IMR-90 (cell line): Measurements from ENCODE around the gene RXRG. TPM values are rescaled to one million over a fixed set of nuclear protein-coding genes. Genes with fewer than 3 reads are reported as not detected.

Experiments
- ATAC-seq: fragments of 200-7000 bp; cut with Tn5 transposase; 2 replicates; pipeline ENCODE4 v1.9.1; 2020; ENCODE audit warnings: low read depth, mild to moderate bottlenecking, moderate library complexity
- BruUV-seq: library from RNA; stranded (reverse); fragments of 400-500 nt; replicated peaks from 2 replicates; lab custom pipeline; 2021; lab: Mats Ljungman, UMichigan
- CTCF ChIA-PET: fragments of 300-600 bp; formaldehyde crosslinking; extraction: SDS; loops from one replicate; lab custom pipeline; 2021; ENCODE audit warnings: antibody characterized with exemption; lab: Yijun Ruan, JAX
- POLR2A ChIA-PET: fragments of 300-600 bp; sonication (Branson Sonifier 250); formaldehyde crosslinking; loops from one replicate; lab custom pipeline; 2022; ENCODE audit warnings: antibody characterized with exemption; ENCODE audit not compliant: unreplicated experiment; lab: Charles Lee
- DNase-seq: peaks from one replicate; pipeline ENCODE4 v3.0.0; 2013
- H2AFZ ChIP-seq: replicated peaks from 2 replicates; pipeline ENCODE3; 2013; ENCODE audit warnings: low read length, mild to moderate bottlenecking; ENCODE audit not compliant: poor library complexity
- H2AK5ac ChIP-seq: 2 replicates; pipeline ENCODE4 v1.6.1; 2013; ENCODE audit warnings: low read depth, low read length, inconsistent platforms
- H2AK9ac ChIP-seq: replicated peaks from 2 replicates; pipeline ENCODE3; 2013; ENCODE audit warnings: mild to moderate bottlenecking, low read depth, low read length, moderate library complexity; ENCODE audit not compliant: poor library complexity
- H2BK120ac ChIP-seq: 2 replicates; pipeline ENCODE4 v1.6.1; 2013; ENCODE audit warnings: low read depth, low read length, inconsistent platforms
- H2BK15ac ChIP-seq: 3 replicates; pipeline ENCODE4 v1.6.1; 2013; ENCODE audit warnings: low read depth, low read length, inconsistent platforms
- H2BK20ac ChIP-seq: 2 replicates; pipeline ENCODE4 v1.6.1; 2013; ENCODE audit warnings: low read depth, mild to moderate bottlenecking, inconsistent platforms, low read length, moderate library complexity
- H2BK5ac ChIP-seq: 2 replicates; pipeline ENCODE4 v1.6.1; 2013; ENCODE audit warnings: mild to moderate bottlenecking, low read depth, low read length, inconsistent platforms; ENCODE audit not compliant: poor library complexity, severe bottlenecking
- H3K14ac ChIP-seq: replicated peaks from 2 replicates; pipeline ENCODE4 v1.6.1; 2013; ENCODE audit warnings: low read depth, low read length, inconsistent platforms
- H3K18ac ChIP-seq: 2 replicates; pipeline ENCODE4 v1.6.1; 2013; ENCODE audit warnings: low read depth, low read length, control low read depth
- H3K23ac ChIP-seq: 2 replicates; pipeline ENCODE4 v1.6.1; 2013; ENCODE audit warnings: low read depth, low read length, inconsistent platforms
- H3K27ac ChIP-seq: 2 replicates; pipeline ENCODE4 v1.5.1; 2013; ENCODE audit warnings: mild to moderate bottlenecking, control low read depth, low read length; ENCODE audit not compliant: insufficient read depth
- H3K27me3 ChIP-seq: 2 replicates; pipeline ENCODE4 v1.6.1; 2013; ENCODE audit warnings: low read length; ENCODE audit not compliant: control insufficient read depth, insufficient read depth
- H3K36me3 ChIP-seq: 2 replicates; pipeline ENCODE4 v1.6.1; 2013; ENCODE audit warnings: low read length, mixed read lengths; ENCODE audit not compliant: control insufficient read depth, insufficient read depth
- H3K4ac ChIP-seq: 2 replicates; pipeline ENCODE4 v1.6.1; 2013; ENCODE audit warnings: low read depth, low read length, inconsistent platforms
- H3K4me1 ChIP-seq: 2 replicates; pipeline ENCODE4 v1.6.1; 2013; ENCODE audit warnings: low read length, mixed read lengths; ENCODE audit not compliant: control insufficient read depth, insufficient read depth
- H3K4me2 ChIP-seq: 2 replicates; pipeline ENCODE4 v1.6.1; 2013; ENCODE audit warnings: low read depth, mild to moderate bottlenecking, control low read depth, low read length, moderate library complexity
- H3K4me3 ChIP-seq: 2 replicates; pipeline ENCODE4 v1.5.1; 2013; ENCODE audit warnings: low read depth, mild to moderate bottlenecking, control low read depth, low read length, moderate library complexity; ENCODE audit not compliant: insufficient read depth
- H3K56ac ChIP-seq: 2 replicates; pipeline ENCODE4 v1.6.1; 2013; ENCODE audit warnings: low read length, inconsistent platforms; ENCODE audit not compliant: insufficient read depth; ENCODE audit errors: extremely low read depth
- H3K79me1 ChIP-seq, 2 experiments: 2 replicates each; pipeline ENCODE4 v1.6.1; 2013; ENCODE audit warnings: low read length in 2 of 2, inconsistent platforms in 1 of 2, low read depth in 1 of 2
- H3K9ac ChIP-seq: 2 replicates; pipeline ENCODE4 v1.6.1; 2013; ENCODE audit warnings: low read depth, low read length, control low read depth
- H3K9me1 ChIP-seq: 2 replicates; pipeline ENCODE4 v1.6.1; 2013; ENCODE audit warnings: low read length, inconsistent platforms; ENCODE audit not compliant: insufficient read depth
- H3K9me3 ChIP-seq: 2 replicates; pipeline ENCODE4 v1.6.1; 2013; ENCODE audit warnings: low read length; ENCODE audit not compliant: control insufficient read depth, insufficient read depth
- H4K20me1 ChIP-seq: 2 replicates; pipeline ENCODE4 v1.6.1; 2013; ENCODE audit warnings: low read length, inconsistent platforms; ENCODE audit not compliant: insufficient read depth
- H4K5ac ChIP-seq: 2 replicates; pipeline ENCODE4 v1.6.1; 2013; ENCODE audit warnings: mild to moderate bottlenecking, low read depth, low read length, control low read depth
- H4K8ac ChIP-seq, 2 experiments: 2 replicates each; pipeline ENCODE4 v1.6.1; 2013; ENCODE audit warnings: low read depth in 2 of 2, low read length in 2 of 2, control low read depth in 1 of 2, inconsistent platforms in 1 of 2
- H4K91ac ChIP-seq: 2 replicates; pipeline ENCODE4 v1.6.1; 2013; ENCODE audit warnings: low read depth, low read length, inconsistent platforms; ENCODE audit not compliant: insufficient read depth
- CEBPB ChIP-seq: IDR thresholded peaks from 2 replicates; pipeline ENCODE4 v1.6.1; 2012; ENCODE audit warnings: low read depth, low read length, improper control_type of control experiment
- CTCF ChIP-seq: conservative IDR thresholded peaks from 2 replicates; pipeline ENCODE4 v1.5.1; 2012; ENCODE audit warnings: mild to moderate bottlenecking, low read depth, low read length, improper control_type of control experiment
- WGBS, 2 experiments: methylation state at CpG; one replicate each; pipeline versions ENCODE4 v1.1.5 to v1.1.7; 2013; ENCODE audit warnings: missing lambda C conversion rate in 2 of 2; ENCODE audit not compliant: insufficient read length in 1 of 2; ENCODE audit errors: extremely low coverage in 2 of 2; 5-methylcytosine and 5-hydroxymethylcytosine counted together
- dilution Hi-C: fragments of 300-500 bp; cut with HindIII; formaldehyde crosslinking; loops from one replicate; pipeline ENCODE4 v1.14.3; 2018; ENCODE audit warnings: low sequenced_read_pairs; ENCODE audit not compliant: unreplicated experiment
- in situ Hi-C: fragments of 300-500 bp; cut with MboI; formaldehyde crosslinking; loops from 3 replicates; pipeline ENCODE4 v1.14.3; 2019; ENCODE audit warnings: low sequenced_read_pairs, inconsistent platforms, mixed read lengths
- intact Hi-C: fragments of 100-400 bp; cut with micrococcal nuclease; formaldehyde crosslinking; loops from 2 replicates; pipeline ENCODE4 v1.10.0; 2022
- polyA plus RNA-seq, 3 experiments: library from polyadenylated mRNA; depleted of rRNA; stranded (reverse); fragments of >200 nt; gene quantifications; 2 replicates each; pipeline ENCODE4 v1.2.3, GENCODE V29; 2012; ENCODE audit warnings: low replicate concordance in 1 of 3
- total RNA-seq: library from RNA; depleted of rRNA; stranded (reverse); fragments of >200 nt; gene quantifications from 2 replicates; pipeline ENCODE4 v1.2.3, GENCODE V29; 2012
- TF ChIP-seq, protein P1 (sequence below): fragments of 150-350 bp; IDR thresholded peaks from 2 replicates; pipeline ENCODE4 v1.6.1; 2016; ENCODE audit warnings: low read depth, mild to moderate bottlenecking, low read length, moderate library complexity, borderline replicate concordance

Gene RXRG
- total and polyA plus RNA-seq, 2 of the 4 experiments (the other 2 are of a cell fraction), result not detected

GRCh38 chr1:165463978-165464377 lies 19.1 kb upstream of the RXRG start:
- no peak overlapping the region for H2AK5ac ChIP-seq
- no peak for DNase-seq
- no peak overlapping the region for H2BK120ac ChIP-seq
- no peak overlapping the region for H2AK9ac ChIP-seq
- H3K4me2 ChIP-seq, result no peak overlapping the region
- H4K20me1 ChIP-seq, result no peaks in the 10 kb centered on the region
- H3K4ac ChIP-seq, result no peak overlapping the region
- H2BK5ac ChIP-seq, result no peak overlapping the region
- no peaks in the 10 kb centered on the region for H3K4me1 ChIP-seq
- intact Hi-C loops (no loop called here), in situ Hi-C loops (no loop called here), dilution Hi-C loops (no loop called here)
- ChIA-PET CTCF (interaction anchor here (1.0 kb wide), 1 partner anchor 138 kb away, joined by 3 read pairs; no protein-coding TSS in a partner anchor), POLR2A (no interaction called here)
- ATAC-seq, result no peak
- H4K8ac ChIP-seq, result no peak overlapping the region
- no peak overlapping the region for H2BK15ac ChIP-seq
- no peaks in the 10 kb centered on the region for H3K36me3 ChIP-seq
- no peak overlapping the region for H3K23ac ChIP-seq
- H2BK20ac ChIP-seq, result no peak overlapping the region
- no peaks in the 10 kb centered on the region for H3K79me1 ChIP-seq
- no CpG with 5 or more reads among the region's 3 CpGs for WGBS, 2 experiments
- H3K9me3 ChIP-seq, result no peaks in the 10 kb centered on the region
- no peak overlapping the region for H3K14ac ChIP-seq
- no peaks in the 10 kb centered on the region for H3K27me3 ChIP-seq
- H3K27ac ChIP-seq, result no peak overlapping the region
- TF ChIP-seq, protein P1, sequence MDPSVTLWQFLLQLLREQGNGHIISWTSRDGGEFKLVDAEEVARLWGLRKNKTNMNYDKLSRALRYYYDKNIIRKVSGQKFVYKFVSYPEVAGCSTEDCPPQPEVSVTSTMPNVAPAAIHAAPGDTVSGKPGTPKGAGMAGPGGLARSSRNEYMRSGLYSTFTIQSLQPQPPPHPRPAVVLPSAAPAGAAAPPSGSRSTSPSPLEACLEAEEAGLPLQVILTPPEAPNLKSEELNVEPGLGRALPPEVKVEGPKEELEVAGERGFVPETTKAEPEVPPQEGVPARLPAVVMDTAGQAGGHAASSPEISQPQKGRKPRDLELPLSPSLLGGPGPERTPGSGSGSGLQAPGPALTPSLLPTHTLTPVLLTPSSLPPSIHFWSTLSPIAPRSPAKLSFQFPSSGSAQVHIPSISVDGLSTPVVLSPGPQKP, result no peak
- TF ChIP-seq CTCF, result no peak
- no peak for TF ChIP-seq CEBPB
- H3K9me1 ChIP-seq, result no peaks in the 10 kb centered on the region
- no peak overlapping the region for H3K4me3 ChIP-seq
- H4K5ac ChIP-seq, result no peak overlapping the region
- no peak overlapping the region for H3K18ac ChIP-seq
- BruUV-seq, result no TSS peak
- H2AFZ ChIP-seq, result no peak overlapping the region
- H3K56ac ChIP-seq, result no peak overlapping the region
- H4K91ac ChIP-seq, result no peak overlapping the region
- no peak overlapping the region for H3K9ac ChIP-seq
